HG03520 (cell line): Measurements from ENCODE around the gene NPB.

ENCODE experiments used
- ATAC-seq: cut with Tn5 transposase; IDR thresholded peaks from one replicate; pipeline ENCODE4 v1.9.1; 2021; ENCODE audit warnings: mild to moderate bottlenecking, moderate library complexity; ENCODE audit not compliant: unreplicated experiment

Gene NPB

GRCh38 chr17:81898029-81898866 lies 3.8 kb upstream of the NPB start:
- ATAC-seq: no peak

GRCh38 chr17:81898885-81899284 lies 3.2 kb upstream of the NPB start:
- ATAC-seq: no peak

GRCh38 chr17:81899514-81900166 lies 2.4 kb upstream of the NPB start:
- ATAC-seq: no peak

- no peak for ATAC-seq
Observed at GRCh38 chr17:81900181-81900820, 1.7 kb upstream of the NPB start.

GRCh38 chr17:81901167-81902022 lies 643 bp upstream of the NPB start:
- ATAC-seq: no peak

GRCh38 chr17:81902653-81903414 lies 796 bp downstream of the NPB start:
- no peak for ATAC-seq

GRCh38 chr17:81903415-81903831 lies 1.4 kb downstream of the NPB start:
- ATAC-seq: no peak

GRCh38 chr17:81903896-81904599 lies 2.0 kb downstream of the NPB start:
- no peak for ATAC-seq

GRCh38 chr17:81904600-81905423 lies 2.8 kb downstream of the NPB start:
- no peak for ATAC-seq

- no peak for ATAC-seq
Observed at GRCh38 chr17:81905424-81905875, 3.4 kb downstream of the NPB start.

GRCh38 chr17:81905993-81906392 lies 4.0 kb downstream of the NPB start:
- no peak for ATAC-seq

GRCh38 chr17:81906476-81907218 lies 4.6 kb downstream of the NPB start:
- no peak for ATAC-seq

GRCh38 chr17:81907219-81908145 lies 5.4 kb downstream of the NPB start:
- no peak for ATAC-seq

GRCh38 chr17:81908793-81909192 lies 6.8 kb downstream of the NPB start:
- ATAC-seq: no peak

- no peak for ATAC-seq
Observed at GRCh38 chr17:81909231-81909630, 7.2 kb downstream of the NPB start.

GRCh38 chr17:81909966-81910839 lies 8.2 kb downstream of the NPB start:
- ATAC-seq: no peak
